AG09319 (cell line): Measurements from ENCODE around the gene XCR1.
A peak's percentile ranks its signal among the peaks of the same experiment; 100 is the strongest.
"Not testable (repeated sequence)": the region's sequence is repeated elsewhere in the genome, so short reads cannot be mapped to it uniquely, and the experiment has no call there.

Experiments used
- DNase-seq: peaks from one replicate; pipeline ENCODE4 v3.0.0-alpha.2; 2010; ENCODE audit warnings: low read depth; ENCODE audit errors: extremely low read depth
- TF ChIP-seq, protein P1 (sequence below): IDR thresholded peaks from 2 replicates; pipeline ENCODE4 v1.5.1; 2011; ENCODE audit warnings: low read depth, mild to moderate bottlenecking, inconsistent platforms, low read length, moderate library complexity

XCR1 gene

GRCh38 chr3:46001178-46001577 is 26.1 kb downstream of the XCR1 start:
- TF ChIP-seq, protein P1, sequence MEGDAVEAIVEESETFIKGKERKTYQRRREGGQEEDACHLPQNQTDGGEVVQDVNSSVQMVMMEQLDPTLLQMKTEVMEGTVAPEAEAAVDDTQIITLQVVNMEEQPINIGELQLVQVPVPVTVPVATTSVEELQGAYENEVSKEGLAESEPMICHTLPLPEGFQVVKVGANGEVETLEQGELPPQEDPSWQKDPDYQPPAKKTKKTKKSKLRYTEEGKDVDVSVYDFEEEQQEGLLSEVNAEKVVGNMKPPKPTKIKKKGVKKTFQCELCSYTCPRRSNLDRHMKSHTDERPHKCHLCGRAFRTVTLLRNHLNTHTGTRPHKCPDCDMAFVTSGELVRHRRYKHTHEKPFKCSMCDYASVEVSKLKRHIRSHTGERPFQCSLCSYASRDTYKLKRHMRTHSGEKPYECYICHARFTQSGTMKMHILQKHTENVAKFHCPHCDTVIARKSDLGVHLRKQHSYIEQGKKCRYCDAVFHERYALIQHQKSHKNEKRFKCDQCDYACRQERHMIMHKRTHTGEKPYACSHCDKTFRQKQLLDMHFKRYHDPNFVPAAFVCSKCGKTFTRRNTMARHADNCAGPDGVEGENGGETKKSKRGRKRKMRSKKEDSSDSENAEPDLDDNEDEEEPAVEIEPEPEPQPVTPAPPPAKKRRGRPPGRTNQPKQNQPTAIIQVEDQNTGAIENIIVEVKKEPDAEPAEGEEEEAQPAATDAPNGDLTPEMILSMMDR: no peak
- DNase-seq: no peak

- TF ChIP-seq, protein P1: no peak
- DNase-seq: no peak
Measured at GRCh38 chr3:45997942-45998341, 29.3 kb downstream of the XCR1 start.

GRCh38 chr3:45997499-45997898 is 29.8 kb downstream of the XCR1 start:
- not testable (repeated sequence) for DNase-seq

- TF ChIP-seq, protein P1: no peak
- DNase-seq: no peak
Measured at GRCh38 chr3:45995236-45996192, 31.8 kb downstream of the XCR1 start, which contains the start of gene FYCO1. FYCO1 (minus strand) TSS chr3:45995824; CDS start chr3:45984910, 10,914 bp downstream.

DNA sequence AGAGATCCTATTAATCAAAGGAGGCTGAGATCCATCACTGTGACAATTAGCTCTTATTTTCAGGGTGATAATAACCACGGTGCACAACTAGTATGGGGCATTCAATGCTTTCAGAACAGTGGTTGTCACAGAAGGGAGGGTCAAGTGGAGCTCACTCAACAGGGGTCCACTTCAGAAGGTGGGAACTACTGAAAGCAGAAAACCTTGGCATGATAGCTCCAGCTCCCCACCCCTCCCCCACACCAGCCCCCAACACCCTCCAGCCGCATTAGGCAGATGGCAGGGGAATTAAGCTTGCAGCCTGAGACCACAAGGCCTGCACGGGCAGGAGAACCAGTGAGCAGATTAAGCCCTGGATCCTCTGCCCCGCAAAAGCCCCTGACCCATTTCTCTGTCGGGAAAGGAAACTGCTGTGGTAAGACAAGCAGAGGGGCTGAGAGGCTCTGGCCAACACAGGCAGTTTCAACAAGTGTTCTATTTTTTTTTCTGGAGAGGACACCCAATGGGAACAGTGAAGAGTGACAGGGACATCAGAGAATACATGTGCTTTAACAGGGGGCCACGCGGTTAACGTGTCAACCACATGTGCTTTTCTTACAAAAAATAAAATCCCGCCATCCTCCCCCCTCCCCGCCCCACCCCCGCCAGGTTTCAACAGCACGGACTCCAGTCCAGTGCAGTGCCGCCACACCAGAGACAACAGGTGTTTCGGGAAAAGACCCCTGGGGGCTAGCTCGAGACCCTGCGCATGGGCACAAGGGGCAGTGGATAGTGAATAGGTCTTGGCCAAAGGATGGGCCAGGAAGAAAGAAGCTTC is 32.7 kb downstream of the XCR1 start:
- TF ChIP-seq, protein P1: no peak
- DNase-seq: no peak

GRCh38 chr3:45993421-45994027 is 33.8 kb downstream of the XCR1 start:
- DNase-seq: no peak
- TF ChIP-seq, protein P1: no peak

DNA sequence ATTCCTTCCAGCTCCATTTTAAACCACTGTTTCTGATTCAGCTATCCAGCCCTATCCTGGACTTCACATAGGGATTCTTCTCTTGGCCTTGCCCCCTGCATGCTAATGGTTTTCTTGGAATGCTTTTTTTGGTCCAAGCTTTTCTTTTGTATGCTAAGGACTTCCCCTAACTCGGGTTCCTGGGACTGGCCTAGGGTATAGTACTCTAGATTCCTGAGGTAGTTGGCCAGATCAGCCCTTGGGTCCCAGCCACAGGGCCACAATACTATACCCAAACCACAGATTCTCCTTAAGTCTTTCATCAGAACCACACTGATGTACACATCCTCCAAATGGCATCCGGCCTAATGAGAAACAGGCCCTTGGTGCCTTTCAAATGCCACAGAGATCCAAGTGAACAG is 34.5 kb downstream of the XCR1 start:
- DNase-seq: peak; percentile 96
- TF ChIP-seq, protein P1: no peak
